NB4 (cell line): ENCODE results near the gene PPM1L.

Experiments used
- MAX ChIP-seq: IDR thresholded peaks from 2 replicates; pipeline ENCODE4 v1.6.1; 2011; ENCODE audit warnings: low read depth, low read length
- POLR2A ChIP-seq: IDR thresholded peaks from 2 replicates; pipeline ENCODE4 v1.6.1; 2011; ENCODE audit warnings: mild to moderate bottlenecking; ENCODE audit not compliant: insufficient read length; ENCODE audit errors: extremely low read depth
- TF ChIP-seq, protein P1 (sequence below): IDR thresholded peaks from one replicate; pipeline ENCODE4 v1.5.1; 2012; ENCODE audit warnings: low read depth, low read length

DNA sequence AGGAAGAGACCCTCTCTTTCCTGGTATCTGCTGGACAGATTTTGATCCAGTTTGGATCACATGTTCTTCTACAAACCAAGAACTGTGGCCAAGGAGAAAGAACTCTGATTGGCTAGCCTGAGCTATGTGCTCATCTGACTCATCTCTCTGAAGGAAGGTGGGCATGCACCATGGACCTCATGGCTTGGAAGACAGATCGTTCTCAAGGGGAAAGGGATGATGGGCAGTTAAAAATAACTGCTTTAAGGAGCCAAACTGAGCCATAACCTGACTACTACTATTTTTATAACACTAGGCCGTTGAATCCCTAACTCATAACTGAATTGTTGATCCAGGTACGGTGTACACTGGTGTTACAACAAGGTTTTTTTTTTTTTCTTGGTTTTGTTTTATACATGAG, 236.7 kb downstream of the PPM1L start:
- TF ChIP-seq, protein P1, sequence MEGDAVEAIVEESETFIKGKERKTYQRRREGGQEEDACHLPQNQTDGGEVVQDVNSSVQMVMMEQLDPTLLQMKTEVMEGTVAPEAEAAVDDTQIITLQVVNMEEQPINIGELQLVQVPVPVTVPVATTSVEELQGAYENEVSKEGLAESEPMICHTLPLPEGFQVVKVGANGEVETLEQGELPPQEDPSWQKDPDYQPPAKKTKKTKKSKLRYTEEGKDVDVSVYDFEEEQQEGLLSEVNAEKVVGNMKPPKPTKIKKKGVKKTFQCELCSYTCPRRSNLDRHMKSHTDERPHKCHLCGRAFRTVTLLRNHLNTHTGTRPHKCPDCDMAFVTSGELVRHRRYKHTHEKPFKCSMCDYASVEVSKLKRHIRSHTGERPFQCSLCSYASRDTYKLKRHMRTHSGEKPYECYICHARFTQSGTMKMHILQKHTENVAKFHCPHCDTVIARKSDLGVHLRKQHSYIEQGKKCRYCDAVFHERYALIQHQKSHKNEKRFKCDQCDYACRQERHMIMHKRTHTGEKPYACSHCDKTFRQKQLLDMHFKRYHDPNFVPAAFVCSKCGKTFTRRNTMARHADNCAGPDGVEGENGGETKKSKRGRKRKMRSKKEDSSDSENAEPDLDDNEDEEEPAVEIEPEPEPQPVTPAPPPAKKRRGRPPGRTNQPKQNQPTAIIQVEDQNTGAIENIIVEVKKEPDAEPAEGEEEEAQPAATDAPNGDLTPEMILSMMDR: no peak
- TF ChIP-seq POLR2A (no peak), MAX (no peak)
